WERI-Rb-1 (cell line): ENCODE data around the gene MAPK11.

Source experiments
- DNase-seq: peaks from one replicate; pipeline ENCODE4 v3.0.0-alpha.2; 2020
- H3K27ac ChIP-seq: fragments of 250-450 bp; sonication (Bioruptor Pico); 2 replicates; pipeline ENCODE4 v1.5.1; 2020; ENCODE audit warnings: mild to moderate bottlenecking, moderate library complexity
- H3K27me3 ChIP-seq: fragments of 250-450 bp; sonication (Bioruptor Pico); 2 replicates; pipeline ENCODE4 v1.5.1; 2021; ENCODE audit warnings: mild to moderate bottlenecking, low read depth, moderate library complexity; ENCODE audit not compliant: insufficient read depth, severe bottlenecking
- H3K36me3 ChIP-seq: fragments of 250-450 bp; sonication (Bioruptor Pico); 2 replicates; pipeline ENCODE4 v1.5.1; 2020; ENCODE audit warnings: mild to moderate bottlenecking, moderate library complexity
- H3K4me3 ChIP-seq: 2 replicates; pipeline ENCODE4 v1.5.1; 2011; ENCODE audit warnings: low read depth, mild to moderate bottlenecking, control low read depth, low read length
- H3K9me3 ChIP-seq: fragments of 250-450 bp; sonication (Bioruptor Pico); 2 replicates; pipeline ENCODE4 v1.5.1; 2021; ENCODE audit warnings: mild to moderate bottlenecking, moderate library complexity; ENCODE audit not compliant: severe bottlenecking
- TF ChIP-seq, protein P1 (sequence below): IDR thresholded peaks from 2 replicates; pipeline ENCODE4 v1.5.1; 2011; ENCODE audit warnings: low read depth, mild to moderate bottlenecking, control low read depth, inconsistent platforms, low read length

MAPK11 gene

DNA sequence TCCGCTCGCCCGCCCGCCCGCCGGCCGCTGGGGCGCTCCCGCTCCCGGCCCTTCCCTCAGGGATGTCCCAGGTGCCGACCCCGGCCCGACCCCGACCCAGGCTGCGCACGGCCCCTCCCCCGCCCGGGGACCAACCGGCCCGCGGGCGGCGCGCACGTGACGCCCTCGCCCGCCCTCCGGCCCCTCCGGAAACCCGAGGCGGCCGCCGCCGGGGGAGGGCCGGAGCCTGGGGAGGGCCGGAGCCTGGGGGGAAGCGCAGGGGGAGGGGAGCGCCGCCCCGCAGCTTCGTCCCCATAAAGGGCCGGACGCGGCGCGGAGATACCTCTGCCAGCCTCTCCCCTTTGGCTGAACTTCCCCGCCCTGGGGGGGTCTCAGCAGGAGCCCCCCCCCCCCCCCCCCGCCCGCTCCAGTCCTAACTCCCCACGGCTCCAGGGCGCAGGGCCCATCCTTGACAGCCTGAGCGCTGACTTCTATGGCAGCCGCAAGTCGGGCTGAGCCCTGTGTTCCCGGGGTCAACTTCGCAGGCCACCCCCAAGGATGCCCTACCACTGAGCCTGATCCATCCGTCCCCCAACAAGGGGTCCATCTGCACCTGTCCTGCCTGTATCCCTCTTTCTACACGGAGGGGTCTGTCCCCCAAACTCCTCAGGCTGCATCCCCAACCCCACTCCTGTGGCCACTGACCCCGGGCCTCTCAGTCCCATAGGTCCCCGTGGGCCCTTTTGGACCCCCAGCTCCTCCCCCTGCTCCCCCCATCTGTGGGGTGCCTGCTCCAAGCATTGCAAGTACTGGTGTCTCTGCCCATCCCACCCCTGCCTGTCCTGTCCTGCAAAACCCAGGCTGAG lies 8.3 kb downstream of the MAPK11 start, which contains the start of gene MAPK12:
TSS of gene MAPK12 (minus strand) at position 69 of the 845 bp plus-strand sequence. CDS start 174 bp downstream, outside the sequence.
- TF ChIP-seq, protein P1, sequence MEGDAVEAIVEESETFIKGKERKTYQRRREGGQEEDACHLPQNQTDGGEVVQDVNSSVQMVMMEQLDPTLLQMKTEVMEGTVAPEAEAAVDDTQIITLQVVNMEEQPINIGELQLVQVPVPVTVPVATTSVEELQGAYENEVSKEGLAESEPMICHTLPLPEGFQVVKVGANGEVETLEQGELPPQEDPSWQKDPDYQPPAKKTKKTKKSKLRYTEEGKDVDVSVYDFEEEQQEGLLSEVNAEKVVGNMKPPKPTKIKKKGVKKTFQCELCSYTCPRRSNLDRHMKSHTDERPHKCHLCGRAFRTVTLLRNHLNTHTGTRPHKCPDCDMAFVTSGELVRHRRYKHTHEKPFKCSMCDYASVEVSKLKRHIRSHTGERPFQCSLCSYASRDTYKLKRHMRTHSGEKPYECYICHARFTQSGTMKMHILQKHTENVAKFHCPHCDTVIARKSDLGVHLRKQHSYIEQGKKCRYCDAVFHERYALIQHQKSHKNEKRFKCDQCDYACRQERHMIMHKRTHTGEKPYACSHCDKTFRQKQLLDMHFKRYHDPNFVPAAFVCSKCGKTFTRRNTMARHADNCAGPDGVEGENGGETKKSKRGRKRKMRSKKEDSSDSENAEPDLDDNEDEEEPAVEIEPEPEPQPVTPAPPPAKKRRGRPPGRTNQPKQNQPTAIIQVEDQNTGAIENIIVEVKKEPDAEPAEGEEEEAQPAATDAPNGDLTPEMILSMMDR, result no peak
- no peaks in the 10 kb centered on the region for H3K27me3 ChIP-seq
- H3K9me3 ChIP-seq, result no peaks in the 10 kb centered on the region
- H3K36me3 ChIP-seq, result peaks cover 38% of the 10 kb centered on the region
- H3K4me3 ChIP-seq, result peak within 1 kb of the TSS; percentile 77
- peak; percentile 75 for DNase-seq
- H3K27ac ChIP-seq, result peak within 1 kb of the TSS; percentile 80

DNA sequence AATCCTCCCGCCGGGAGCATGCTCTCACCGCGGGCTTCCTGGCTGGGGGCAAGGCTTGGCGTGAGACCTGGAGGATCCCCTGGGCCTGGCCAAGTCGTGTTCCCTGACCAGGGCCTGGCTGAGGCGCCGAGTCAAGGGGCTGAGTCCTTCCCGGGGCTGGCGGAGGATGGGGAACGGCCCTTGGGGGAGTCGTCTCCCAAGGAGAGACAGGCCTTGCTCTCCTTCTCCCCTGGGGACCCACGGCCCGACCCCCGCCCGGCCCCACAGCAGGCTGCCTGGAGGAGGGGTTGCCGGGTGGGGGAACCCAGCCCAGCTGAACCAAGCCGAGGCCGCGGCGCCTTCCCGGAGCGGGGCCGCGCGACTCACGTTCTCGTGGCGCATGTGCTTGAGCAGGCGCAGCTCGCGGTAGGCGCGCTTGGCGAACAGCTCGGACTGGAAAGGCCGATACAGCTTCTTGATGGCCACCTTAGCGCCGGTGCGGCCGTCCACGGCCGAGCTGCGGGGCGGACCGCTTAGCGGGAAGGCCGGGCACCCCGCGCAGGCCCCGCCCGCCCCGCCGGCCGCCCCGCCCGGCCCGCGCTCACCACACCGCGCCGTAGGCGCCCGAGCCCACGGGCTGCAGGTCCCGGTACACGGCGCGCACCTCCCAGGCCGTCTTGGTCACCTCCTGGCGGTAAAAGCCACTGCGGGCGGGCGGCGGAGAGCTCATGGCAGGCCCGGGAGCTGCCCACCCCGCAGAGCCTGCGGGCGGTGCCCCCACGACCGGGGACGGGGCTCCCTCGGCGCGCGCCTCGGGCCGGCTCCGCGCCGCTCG lies 9.2 kb downstream of the MAPK11 start:
- peaks cover 41% of the 10 kb centered on the region for H3K36me3 ChIP-seq
- no peaks in the 10 kb centered on the region for H3K27me3 ChIP-seq
- peak overlapping the region; percentile 77 for H3K4me3 ChIP-seq
- no peaks in the 10 kb centered on the region for H3K9me3 ChIP-seq
- TF ChIP-seq, protein P1, result no peak
- H3K27ac ChIP-seq, result peak overlapping the region; percentile 80
- DNase-seq, result peak; percentile 51

DNA sequence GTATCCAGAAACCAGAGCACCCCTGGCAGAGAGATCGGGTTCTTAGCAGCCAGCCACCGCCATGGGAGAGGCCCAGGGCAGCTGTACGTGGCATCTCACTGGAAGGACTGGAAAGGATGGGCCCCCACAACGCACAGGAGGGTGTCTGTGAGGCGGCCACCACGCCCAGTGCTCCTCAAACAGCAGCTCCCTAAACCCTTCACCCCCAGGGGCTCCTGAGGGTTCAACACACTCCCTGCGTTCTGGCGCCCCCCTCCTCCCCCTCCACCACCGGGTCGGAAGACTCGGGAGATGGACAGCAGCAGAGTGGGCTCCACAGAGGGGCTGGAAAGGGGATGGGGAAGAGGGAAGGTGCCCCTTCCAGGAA lies 9.8 kb downstream of the MAPK11 start:
- DNase-seq, result no peak
- TF ChIP-seq, protein P1, result no peak
- peaks cover 45% of the 10 kb centered on the region for H3K36me3 ChIP-seq
- peak overlapping the region; percentile 80 for H3K27ac ChIP-seq
- H3K4me3 ChIP-seq, result peak overlapping the region; percentile 77
- no peaks in the 10 kb centered on the region for H3K9me3 ChIP-seq
- H3K27me3 ChIP-seq, result no peaks in the 10 kb centered on the region

DNA sequence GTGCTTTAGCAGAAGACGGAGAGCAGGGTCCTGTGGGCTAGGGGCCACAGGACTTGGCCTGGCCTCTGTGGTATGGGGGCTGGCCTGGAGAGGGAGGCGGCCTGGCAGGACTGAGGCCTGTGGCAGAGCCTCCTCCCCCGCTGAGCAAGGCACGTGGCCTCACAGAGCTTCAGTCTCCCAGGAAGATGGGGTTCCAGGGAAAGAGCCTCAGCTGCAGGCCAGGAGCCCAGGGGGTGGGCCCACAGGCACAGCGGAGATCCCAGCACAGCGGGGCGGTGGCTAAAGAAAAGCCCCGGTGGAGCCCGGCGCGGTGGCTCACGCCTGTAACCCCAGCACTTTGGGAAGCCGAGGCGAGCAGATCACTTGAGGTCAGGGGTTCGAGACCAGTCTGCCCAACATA lies 10.9 kb downstream of the MAPK11 start:
- no peak for DNase-seq
- Histone ChIP-seq H3K4me3 (no peak overlapping the region), H3K9me3 (no peaks in the 10 kb centered on the region), H3K27ac (no peak overlapping the region), H3K36me3 (peaks cover 44% of the 10 kb centered on the region), H3K27me3 (no peaks in the 10 kb centered on the region)
- TF ChIP-seq, protein P1, result no peak

DNA sequence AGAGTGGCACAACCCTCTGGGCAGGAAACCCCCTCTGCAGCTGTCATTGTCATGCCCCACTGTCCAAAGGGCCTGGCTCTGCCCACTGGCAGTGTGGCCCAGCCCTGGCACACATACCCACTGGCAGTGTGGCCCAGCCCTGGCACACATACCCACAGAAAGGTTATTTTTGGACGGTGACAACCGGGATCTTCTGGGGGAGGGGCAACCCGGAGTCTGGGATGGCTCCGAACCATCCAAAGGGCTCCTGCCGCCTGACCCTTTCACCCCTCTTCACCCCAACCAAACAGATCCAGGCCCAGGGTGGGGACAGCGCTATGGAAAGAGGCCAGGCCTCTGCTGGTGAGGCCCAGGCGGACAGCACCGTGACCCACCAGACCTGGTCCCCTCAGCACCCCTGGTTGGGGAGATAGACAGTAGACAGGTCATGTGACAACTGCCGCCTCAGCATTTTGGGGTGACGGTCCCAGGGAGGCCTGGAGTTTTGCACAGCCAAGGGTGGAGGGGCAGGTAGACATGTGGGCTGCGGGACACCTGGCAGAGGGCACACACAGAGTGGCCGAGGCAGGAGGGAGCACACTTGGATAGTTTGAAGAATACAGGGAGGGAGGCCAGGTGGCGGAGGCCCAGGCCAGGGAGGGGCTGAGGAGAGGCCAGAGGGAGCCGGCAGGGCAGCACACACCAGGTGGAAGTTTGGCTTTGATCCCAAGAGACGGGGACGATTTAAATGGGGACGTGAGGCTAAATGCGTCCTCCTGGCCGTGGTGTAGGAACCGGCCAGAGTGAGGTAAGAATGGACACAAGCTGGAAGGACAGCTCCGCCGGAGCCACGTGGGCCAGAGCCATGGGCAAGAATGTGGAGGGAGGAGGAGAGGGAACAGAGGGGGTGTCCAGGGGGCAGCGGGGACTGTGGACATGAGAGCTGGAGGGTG lies 11.6 kb downstream of the MAPK11 start:
- TF ChIP-seq, protein P1, result no peak
- Histone ChIP-seq H3K4me3 (no peak overlapping the region), H3K36me3 (peaks cover 48% of the 10 kb centered on the region), H3K9me3 (no peaks in the 10 kb centered on the region), H3K27ac (no peak overlapping the region), H3K27me3 (no peaks in the 10 kb centered on the region)
- no peak for DNase-seq
